Activated naive CD4-positive, alpha-beta T cell treated with anti-CD3 and anti-CD28 coated beads, Interleukin-2, amount 50 U/mL, for 72 hours (primary cell): Measurements from ENCODE around the gene SIAH1. TPM values are rescaled to one million over a fixed set of nuclear protein-coding genes. Genes with fewer than 3 reads are reported as not detected.
"Not testable (repeated sequence)": the region's sequence is repeated elsewhere in the genome, so short reads cannot be mapped to it uniquely, and the experiment has no call there.

ENCODE experiments used
- ATAC-seq, 2 donors: fragments of 150-1000 bp; cut with Tn5 transposase; 2 replicates each; pipeline ENCODE4 v1.10.0; 2021; ENCODE audit warnings: mild to moderate bottlenecking in 2 of 2, moderate library complexity in 2 of 2
- DNase-seq, 2 donors: peaks; one replicate each; pipeline ENCODE4 v3.0.0; 2021 to 2022; ENCODE audit warnings: low spot score in 2 of 2
- H3K27ac Mint-ChIP-seq, 2 donors: one replicate each; pipeline ENCODE4 v1.8.0; 2022; ENCODE audit warnings: mild to moderate bottlenecking in 2 of 2, mixed read lengths in 2 of 2
- H3K36me3 Mint-ChIP-seq, 2 donors: one replicate each; pipeline ENCODE4 v1.8.0; 2022; ENCODE audit warnings: mixed read lengths in 2 of 2
- H3K9me3 Mint-ChIP-seq, 2 donors: one replicate each; pipeline ENCODE4 v1.8.0; 2022; ENCODE audit warnings: mixed read lengths in 2 of 2
- total RNA-seq, 2 donors: library from RNA; stranded (reverse); gene quantifications; one replicate each; pipeline ENCODE4 v1.2.3, GENCODE V29; 2022

SIAH1 gene, protein sequence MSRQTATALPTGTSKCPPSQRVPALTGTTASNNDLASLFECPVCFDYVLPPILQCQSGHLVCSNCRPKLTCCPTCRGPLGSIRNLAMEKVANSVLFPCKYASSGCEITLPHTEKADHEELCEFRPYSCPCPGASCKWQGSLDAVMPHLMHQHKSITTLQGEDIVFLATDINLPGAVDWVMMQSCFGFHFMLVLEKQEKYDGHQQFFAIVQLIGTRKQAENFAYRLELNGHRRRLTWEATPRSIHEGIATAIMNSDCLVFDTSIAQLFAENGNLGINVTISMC
- 10 to 100 TPM; 15.9 to 18.6 TPM for total RNA-seq

DNA sequence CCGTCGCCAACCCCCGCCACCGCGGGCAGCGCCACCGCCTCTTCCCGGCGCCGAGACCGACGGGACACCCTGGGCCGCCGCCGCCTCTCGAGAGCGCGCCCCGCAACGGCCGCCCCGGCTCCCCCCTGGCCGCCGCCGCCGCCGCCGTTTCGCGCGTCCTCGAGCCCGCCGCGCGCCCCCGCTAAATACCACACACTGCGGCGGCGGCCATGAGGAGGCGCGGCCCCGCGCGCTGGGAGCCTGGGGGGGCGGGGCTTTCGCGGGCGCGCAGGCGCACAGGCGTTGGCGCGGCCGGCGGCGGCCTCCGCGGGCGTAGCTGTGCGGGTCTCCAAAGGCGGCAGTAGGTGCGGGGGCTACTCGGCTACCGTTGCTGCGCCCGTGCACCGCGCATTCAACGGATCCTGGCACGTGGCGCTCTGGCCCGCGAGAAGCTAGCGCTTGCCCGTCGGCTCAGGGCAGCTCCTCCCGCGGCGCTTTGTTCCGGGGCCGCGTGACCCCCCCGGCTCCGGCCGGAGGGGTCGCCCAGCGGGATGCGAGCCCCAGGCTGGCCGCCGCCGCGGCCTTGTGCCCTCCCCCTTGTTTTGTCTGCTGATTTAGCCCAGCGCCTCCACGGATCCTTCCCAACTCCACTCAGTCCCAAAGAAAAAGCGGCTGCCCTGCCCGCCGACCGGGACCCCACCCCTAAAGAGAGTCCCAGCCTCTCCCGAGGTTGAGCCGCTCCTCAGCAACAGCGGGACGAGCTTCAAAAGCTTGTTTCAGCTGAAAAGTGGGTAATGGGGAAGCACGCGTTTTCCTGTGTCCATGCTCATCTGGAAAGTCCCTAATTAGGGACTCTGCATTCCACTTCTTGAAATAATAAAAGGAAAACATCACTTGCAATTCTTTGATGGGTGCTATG is at the start of gene SIAH1:
TSS of gene SIAH1 (minus strand) at position 161 of the 898 bp plus-strand sequence. CDS start 22,985 bp downstream, outside the sequence.
- peaks cover 12% of the 10 kb centered on the region in 2 donors for H3K36me3 Mint-ChIP-seq
- H3K27ac Mint-ChIP-seq = peak within 1 kb of the TSS; percentile 94 to 95
- H3K9me3 Mint-ChIP-seq = no peaks in the 10 kb centered on the region
- peak; percentile 87 to 90 for DNase-seq
- peak; percentile 77 to 84 for ATAC-seq

DNA sequence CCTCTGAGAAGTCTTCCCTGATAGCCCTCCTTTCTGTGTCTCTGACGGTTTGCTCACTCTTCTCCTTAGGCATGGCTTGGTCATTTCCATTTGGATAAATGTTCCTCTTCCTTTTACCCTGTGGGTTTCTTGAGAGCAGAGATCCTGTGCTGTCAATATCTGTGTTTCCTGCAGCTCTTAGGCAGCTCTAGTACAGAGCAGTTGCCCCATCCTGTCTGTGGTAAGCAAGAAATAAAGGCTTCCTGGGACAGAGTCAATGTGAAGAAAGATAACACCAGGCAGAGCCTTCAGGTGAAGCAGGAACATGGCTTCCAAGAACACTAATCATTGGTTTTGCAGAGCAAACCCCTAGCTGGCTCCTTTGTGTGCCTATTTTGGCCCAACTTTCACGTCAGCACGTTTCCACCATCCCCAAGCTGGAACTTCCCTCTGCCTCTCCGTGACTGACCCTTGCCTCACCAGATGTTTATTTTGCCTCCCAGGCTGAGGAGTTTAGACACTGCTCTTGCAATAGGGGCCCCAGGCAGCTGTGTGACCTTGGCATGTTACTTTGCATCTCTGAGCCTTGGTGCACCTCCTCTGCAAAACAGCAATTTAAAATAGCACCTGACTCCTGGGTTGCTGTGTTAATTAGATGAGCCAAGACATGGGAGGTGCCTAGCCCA is 49.6 kb upstream of the SIAH1 start:
- Mint-ChIP-seq H3K9me3 (no peaks in the 10 kb centered on the region), H3K36me3 (no peaks in the 10 kb centered on the region), H3K27ac (no peak overlapping the region)
- DNase-seq (no peak), ATAC-seq (no peak)

DNA sequence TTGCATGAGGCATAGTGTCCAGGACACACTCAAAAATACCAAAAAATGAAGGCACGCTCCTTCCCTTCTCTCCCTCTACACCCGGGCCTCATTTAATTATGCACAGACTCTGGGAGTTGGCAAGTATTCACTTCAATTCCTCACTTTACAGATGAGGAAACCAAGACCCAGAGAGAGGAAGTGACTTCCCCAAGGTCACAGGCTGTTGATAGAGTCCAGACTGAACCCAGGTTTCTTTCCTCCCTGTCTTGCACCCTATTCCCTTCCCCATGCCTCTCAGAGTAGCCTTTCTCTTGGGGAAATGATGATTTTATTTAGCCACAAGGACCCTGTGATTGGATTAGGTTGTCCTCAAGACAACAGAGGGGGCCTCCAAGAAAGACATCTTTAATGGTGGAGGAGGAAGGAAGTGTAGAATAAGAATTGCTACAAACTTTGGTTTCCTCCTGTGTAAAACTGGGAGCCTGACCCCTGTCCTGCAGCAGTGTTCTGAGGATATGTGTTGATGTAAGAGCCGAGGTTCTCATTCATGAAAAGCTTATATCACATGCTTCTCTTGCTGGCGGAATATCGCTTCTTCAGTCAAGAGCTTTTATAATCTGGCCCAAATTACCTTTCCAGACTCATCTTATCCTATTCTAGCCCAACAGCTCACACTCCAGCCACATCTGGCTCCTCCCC is 48.8 kb upstream of the SIAH1 start:
- no peaks in the 10 kb centered on the region for H3K36me3 Mint-ChIP-seq
- H3K27ac Mint-ChIP-seq = no peak overlapping the region
- peaks cover 0 to 2% of the 10 kb centered on the region in 2 donors for H3K9me3 Mint-ChIP-seq
- DNase-seq = no peak
- no peak for ATAC-seq

DNA sequence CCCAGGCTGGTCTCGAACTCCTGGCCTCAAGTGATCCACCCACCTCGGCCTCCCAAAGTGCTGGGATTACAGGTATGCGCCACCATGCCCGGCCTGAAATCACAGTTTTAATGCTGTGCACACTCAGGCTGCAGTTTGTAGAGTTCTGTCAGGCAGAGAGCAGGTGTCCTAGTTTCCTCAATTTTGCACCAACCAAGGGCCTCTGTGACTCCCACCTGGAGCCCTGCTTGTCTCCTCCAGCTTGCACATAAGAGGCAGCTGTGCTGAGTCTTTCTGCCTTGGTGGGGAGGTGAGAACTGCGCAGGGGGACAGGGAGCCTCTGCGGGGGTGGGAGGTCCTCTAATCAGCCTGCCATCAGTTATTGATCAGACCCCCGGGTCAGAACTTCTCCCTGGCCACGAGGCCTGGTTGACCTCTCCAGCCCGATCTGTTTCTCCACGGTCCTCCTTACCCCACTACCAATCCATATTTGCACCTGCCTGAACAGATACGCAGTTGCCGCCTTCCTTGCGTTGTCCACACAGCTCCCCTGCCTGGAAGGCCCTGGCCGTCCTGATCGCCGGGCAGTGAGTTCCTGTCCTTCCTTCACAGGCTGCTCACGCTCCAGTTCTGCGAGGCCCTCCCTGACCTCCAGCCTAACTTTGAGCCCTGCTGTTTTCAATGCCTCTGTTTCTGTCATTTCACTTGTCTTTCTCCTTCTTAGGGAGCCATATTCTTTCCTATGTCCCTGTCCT is 48.1 kb upstream of the SIAH1 start:
- H3K36me3 Mint-ChIP-seq = no peaks in the 10 kb centered on the region
- ATAC-seq (no peak), DNase-seq (no peak)
- no peak overlapping the region for H3K27ac Mint-ChIP-seq
- peaks cover 0 to 6% of the 10 kb centered on the region in 2 donors for H3K9me3 Mint-ChIP-seq

DNA sequence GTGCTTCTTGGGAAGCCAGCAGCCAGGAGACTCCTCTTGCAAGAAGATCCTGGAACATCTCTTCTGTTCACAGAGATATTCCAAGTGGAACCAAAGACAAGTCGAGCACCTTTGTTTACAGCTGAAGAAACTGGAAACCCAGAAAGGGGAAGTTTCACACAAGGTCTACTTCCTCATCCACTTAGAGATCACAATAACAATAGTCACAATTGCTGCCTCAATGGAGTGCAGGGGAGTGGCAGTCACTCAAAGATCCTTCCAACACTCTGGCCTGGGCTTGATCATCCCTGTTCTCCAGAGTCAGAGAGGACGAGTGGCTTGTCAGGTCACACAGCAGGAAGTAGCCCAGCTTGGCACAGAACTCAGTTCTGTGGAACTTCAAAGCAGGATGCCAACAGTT is 46.9 kb upstream of the SIAH1 start:
- Mint-ChIP-seq H3K27ac (no peak overlapping the region), H3K9me3 (peaks cover 0 to 6% of the 10 kb centered on the region in 2 donors), H3K36me3 (no peaks in the 10 kb centered on the region)
- no peak for ATAC-seq
- no peak for DNase-seq

DNA sequence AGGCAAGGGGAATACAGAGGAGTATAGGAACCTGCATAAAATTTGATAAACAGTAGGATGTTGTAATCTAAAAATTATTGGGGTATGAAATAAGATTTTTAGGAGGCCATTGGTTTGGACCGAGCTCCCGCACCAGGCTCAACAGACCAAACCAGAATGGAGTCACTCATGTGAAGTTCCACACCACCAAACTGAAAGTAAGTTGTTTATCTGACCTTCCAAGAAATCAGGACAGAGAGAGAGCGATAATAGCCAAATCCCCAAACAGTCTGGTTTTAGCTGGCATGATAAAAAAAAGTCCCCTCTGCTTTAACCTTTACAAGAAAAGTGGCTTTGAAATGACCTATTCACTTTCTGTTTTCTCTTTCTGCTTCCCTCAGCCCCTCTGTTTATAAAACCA is 45.7 kb upstream of the SIAH1 start:
- peaks cover 0 to 6% of the 10 kb centered on the region in 2 donors for H3K9me3 Mint-ChIP-seq
- H3K36me3 Mint-ChIP-seq = no peaks in the 10 kb centered on the region
- ATAC-seq (no peak), DNase-seq (no peak)
- no peak overlapping the region for H3K27ac Mint-ChIP-seq

DNA sequence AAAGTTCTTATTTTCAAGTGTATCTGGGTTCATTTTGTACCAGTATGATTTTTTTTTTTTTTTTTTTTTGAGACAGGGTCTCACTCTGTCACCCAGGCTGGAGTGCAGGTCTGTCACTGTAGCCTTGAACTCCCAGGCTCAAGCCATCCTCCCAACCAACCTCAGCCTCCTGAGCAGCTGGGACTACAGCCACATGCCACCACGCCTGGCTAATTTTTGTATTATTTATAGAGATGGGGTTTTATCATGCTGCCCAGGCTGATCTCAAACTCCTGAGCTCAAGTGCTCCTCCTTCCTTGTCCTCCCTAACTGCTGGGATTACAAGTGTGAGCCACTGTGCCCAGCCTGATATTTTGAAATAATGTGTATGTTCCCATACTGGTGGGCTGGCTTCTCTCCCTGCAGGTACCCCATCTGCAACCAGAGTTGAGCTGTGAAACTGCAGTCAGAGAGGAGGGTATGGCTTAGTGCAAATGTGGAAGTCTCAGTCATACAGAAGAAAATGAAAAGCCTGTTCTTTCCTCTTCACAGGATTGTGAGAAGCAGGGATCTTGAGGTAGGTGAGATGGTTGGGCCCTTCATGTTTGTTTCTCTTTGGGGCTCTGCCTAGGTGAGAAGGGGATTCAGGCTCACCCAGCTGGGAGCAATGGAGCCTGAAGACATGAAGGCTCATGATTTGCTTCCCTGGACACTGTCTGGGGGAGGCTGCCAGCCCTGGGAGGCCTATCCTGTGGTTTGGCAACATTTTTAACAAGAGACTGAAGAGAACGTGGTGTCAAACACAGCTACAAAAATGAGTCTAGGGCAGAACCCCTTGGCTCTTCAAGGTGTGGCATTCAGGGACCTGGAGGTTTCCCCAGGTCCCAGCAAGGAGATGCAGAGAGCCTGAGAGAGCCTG is 41.3 kb upstream of the SIAH1 start:
- H3K36me3 Mint-ChIP-seq = no peaks in the 10 kb centered on the region
- peaks cover 0 to 6% of the 10 kb centered on the region in 2 donors for H3K9me3 Mint-ChIP-seq
- ATAC-seq (no peak), DNase-seq (no peak)
- H3K27ac Mint-ChIP-seq = no peak overlapping the region

DNA sequence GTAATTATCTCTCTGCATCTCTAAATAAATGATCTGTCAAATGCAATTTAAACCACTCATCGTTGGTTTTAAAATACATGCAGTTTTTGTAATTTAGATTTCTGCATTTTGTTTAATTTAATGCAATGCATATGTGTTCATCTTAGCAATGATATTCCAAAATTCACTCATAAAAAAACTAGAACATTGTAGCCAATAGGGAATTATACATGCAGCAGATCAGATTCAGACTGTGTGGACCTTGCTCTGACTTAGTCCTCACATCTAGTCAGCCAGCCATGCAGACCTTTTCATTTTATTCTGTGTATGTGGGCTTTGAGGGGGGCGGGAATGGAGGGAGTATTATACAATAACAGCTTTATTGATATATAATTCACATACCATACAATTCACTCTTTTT is 37.3 kb upstream of the SIAH1 start:
- DNase-seq (no peak), ATAC-seq (no peak)
- H3K9me3 Mint-ChIP-seq = no peaks in the 10 kb centered on the region
- no peaks in the 10 kb centered on the region for H3K36me3 Mint-ChIP-seq
- H3K27ac Mint-ChIP-seq = no peak overlapping the region

DNA sequence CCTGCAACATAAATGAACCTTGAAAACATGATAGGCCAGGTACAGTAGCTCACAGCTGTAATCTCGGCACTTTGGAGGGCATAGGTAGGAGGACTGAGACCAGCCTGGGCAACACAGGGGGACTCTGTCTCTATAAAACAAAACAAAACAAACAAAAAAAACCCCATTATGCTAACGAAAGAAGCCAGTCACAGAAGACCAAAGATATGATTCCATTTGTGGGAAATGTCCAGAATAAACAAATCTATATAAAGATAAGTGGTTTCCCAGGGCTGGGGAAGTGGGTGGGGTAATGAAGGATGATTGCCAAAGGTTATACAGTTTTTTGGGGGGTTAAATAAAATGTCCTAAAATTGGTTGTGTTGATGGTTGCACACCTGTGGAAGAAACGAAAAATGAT is 36.5 kb upstream of the SIAH1 start:
- ATAC-seq = no peak
- no peaks in the 10 kb centered on the region for H3K9me3 Mint-ChIP-seq

DNA sequence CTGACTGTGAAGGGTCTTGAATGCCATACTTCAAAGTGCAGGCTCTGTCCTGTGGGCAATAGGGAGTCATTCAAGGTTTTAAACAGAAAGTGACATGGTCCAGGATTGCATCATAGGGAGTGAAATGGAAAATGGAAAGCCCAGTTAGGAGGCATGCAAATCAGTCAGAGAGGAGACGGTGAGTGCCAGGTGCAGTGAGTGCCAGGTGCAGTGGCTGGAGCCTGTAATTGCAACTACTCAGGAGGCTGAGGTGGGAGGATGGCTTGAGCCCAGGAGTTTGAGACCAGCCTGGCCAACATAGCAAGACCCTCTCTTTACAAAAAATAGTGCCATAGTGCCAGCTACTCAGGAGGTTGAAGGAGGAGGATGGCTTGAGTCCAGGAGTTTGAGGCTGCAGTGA is 35.2 kb upstream of the SIAH1 start:
- Mint-ChIP-seq H3K36me3 (no peaks in the 10 kb centered on the region), H3K27ac (no peak overlapping the region), H3K9me3 (no peaks in the 10 kb centered on the region)
- ATAC-seq = no peak
- DNase-seq = no peak

More for the DNA sequence above, 36.5 kb upstream of the SIAH1 start:
- Mint-ChIP-seq H3K36me3 (no peaks in the 10 kb centered on the region), H3K27ac (no peak overlapping the region)
- DNase-seq = no peak

DNA sequence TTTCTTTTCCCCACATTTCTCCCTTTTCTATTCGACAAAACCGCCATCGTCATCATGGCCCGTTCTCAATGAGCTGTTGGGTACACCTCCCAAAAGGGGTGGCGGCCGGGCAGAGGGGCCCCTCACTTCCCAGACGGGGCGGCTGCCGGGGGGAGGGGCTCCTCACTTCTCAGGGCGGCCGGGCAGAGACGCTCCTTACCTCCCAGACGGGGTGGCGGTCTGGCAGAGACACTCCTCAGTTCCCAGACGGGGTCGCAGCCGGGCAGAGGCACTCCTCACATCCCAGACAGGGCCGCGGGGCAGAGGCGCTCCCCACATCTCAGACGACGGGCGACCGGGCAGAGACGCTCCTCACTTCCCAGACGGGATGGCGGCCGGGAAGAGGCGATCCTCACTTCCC is 31.4 kb upstream of the SIAH1 start:
- DNase-seq, H3K27ac Mint-ChIP-seq, ATAC-seq, H3K9me3 Mint-ChIP-seq, H3K36me3 Mint-ChIP-seq: not testable (repeated sequence)

DNA sequence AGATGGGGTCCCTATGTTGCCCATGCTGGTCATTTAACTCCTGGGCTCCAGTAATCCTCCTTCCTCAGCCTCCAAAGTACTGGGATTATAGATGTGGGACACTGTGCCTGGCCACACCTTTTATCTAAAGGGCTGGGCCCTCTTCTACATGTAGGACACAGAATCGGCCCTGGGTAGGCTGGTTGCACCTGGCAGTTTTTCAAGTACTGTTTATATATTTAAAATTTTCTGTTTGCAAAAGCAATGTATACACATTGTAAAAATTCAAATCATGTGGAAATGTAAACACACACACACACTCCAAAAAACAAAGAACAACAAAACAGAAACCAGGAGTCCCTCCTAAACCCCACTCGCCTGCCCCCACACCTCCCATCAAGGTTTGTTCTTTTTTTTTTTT is 28.1 kb upstream of the SIAH1 start:
- no peak for ATAC-seq
- Mint-ChIP-seq H3K36me3 (no peaks in the 10 kb centered on the region), H3K9me3 (no peaks in the 10 kb centered on the region), H3K27ac (no peak overlapping the region)
- no peak for DNase-seq

DNA sequence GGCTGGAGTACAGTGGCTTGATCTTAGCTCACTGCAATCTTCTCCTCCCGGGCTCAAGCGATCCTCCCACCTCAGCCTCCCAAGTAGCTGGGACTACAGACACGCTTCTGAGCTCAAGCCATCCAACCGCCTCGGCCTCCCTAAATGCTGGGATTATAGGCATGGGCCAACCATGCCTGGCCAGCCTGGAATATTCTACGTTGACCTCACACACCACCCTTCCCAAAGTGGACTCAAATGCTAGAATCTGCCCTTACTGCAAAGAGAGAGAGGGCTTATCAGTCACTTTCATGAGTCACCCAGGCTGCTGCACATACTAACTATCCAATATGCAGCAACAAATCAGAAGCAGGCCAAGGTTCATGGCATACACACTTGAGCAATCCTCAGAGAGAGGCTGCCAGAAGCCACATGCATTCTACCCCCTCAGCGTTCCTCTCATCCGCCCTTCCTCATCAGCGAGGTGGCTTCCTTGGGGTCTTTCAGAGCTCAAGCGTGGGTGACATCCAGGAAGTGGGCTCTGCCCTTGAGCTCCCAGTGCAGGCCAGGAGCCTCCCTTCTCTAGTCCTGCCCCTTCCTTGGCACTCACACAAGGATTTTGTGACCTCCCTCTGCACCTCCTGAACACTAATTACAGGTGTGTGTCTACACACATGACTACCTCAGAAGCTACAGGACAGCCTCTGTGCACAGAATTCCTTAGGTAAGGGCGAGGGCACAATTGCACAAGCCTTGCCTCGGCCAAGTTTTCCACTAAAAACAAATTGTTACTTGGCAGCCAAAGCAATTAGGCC is 24.8 kb upstream of the SIAH1 start:
- Mint-ChIP-seq H3K27ac (no peak overlapping the region), H3K36me3 (no peaks in the 10 kb centered on the region), H3K9me3 (no peaks in the 10 kb centered on the region)
- ATAC-seq = no peak
- no peak for DNase-seq

DNA sequence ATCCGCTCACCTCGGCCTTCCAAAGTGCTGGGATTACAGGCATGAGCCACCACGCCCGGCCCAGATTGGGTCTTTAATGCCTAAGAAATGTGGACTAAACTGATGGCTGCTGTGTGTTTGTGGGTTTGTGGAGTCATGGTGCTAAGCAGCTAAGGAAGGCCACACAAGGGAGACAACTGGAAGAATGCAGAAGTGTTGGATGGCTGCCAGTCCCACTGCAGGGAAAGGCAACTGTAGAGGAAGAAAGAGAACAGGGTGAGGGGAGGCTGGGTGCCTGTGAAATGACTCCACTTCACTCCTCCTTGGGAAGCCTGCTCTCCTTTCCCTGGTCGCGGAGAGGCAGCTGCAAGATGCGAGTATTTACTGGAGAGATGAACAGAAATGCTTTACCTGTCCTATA is 23.5 kb upstream of the SIAH1 start:
- no peak for ATAC-seq
- H3K9me3 Mint-ChIP-seq = no peaks in the 10 kb centered on the region
- no peaks in the 10 kb centered on the region for H3K36me3 Mint-ChIP-seq
- no peak for DNase-seq
- H3K27ac Mint-ChIP-seq = no peak overlapping the region

DNA sequence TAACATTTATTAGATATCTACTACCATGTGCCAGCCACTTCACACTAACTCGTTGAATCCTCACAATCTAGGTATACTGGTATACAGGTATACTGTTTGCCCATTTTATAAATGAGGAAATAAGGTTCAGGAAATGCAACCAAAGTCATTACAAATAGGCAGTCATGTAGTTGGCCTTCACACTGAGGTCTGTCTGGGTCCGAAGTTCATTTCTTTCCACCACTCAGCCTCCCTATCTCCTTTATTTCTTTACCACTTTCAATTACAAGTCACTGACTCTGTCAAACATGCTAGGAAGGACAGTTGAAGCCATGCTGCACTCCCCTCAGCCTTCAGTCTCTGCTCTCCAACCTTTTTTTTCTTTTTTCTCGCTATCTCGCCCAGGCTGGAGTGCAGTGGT is 20.7 kb upstream of the SIAH1 start:
- ATAC-seq = no peak
- Mint-ChIP-seq H3K9me3 (no peaks in the 10 kb centered on the region), H3K36me3 (no peaks in the 10 kb centered on the region), H3K27ac (no peak overlapping the region)
- DNase-seq = no peak
